GM10266 (cell line): Measurements from ENCODE around the gene MTMR6.
"Not testable (repeated sequence)": the region's sequence is repeated elsewhere in the genome, so short reads cannot be mapped to it uniquely, and the experiment has no call there.

Experiments
- DNase-seq: peaks from one replicate; pipeline ENCODE4 v3.0.0; 2012; ENCODE audit errors: extremely low spot score
- TF ChIP-seq, protein P1 (sequence below): IDR thresholded peaks from 2 replicates; pipeline ENCODE4 v1.5.1; 2012; ENCODE audit warnings: mild to moderate bottlenecking, low read depth; ENCODE audit not compliant: control insufficient read depth, insufficient read depth; ENCODE audit errors: missing control alignments

Gene MTMR6

DNA sequence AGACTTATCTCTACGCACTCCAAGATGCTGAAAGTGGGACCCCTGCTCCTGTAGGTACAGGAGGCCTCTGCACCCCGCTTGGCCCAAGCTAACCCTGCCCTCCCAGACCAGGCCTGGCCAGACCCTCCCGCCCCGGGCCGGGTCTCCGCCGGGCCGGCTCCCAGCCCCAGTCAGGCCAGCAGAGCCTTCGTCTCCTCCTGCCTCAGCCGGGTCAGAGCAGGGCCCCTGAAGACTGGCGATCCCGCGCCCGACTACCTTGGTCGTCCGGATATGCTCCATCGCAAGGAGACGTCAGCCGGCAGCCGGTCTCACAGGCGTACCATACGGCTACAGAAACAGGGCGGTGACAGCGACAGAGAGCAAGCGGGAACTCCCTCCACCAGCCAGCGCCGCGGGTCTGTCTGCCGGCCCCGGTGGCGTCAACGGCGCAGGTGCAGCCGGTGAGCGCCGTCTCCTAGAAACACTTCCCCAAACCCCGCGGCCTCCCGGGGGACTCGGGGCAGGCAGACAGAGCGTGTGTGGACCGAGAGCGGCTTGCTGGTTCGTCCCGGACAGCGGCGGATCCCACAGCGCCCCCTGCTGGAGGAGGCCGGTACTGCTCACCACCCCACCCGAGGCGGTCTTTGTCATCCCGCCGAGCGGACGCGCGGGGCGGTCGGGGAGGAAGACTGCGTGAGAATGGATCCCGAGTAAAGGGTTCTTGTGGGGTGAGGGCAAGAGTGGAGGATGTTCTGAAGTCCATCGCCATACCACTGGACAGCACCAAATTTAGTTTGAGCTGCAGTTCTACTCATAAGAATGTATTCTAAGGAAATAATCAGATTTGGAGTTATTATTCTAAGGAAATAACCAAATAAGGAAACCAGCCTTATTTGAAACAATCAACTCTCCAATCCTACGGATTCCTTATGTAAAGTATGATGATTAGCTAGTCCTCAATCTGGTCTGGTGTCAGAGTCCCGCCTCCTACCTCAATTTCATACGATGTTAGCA lies at the start of gene MTMR6:
TSS of gene MTMR6 (minus strand) at position 520 of the 993 bp plus-strand sequence. CDS start at position 279, 241 bp downstream.
- peak; percentile 93 for DNase-seq
- TF ChIP-seq, protein P1, sequence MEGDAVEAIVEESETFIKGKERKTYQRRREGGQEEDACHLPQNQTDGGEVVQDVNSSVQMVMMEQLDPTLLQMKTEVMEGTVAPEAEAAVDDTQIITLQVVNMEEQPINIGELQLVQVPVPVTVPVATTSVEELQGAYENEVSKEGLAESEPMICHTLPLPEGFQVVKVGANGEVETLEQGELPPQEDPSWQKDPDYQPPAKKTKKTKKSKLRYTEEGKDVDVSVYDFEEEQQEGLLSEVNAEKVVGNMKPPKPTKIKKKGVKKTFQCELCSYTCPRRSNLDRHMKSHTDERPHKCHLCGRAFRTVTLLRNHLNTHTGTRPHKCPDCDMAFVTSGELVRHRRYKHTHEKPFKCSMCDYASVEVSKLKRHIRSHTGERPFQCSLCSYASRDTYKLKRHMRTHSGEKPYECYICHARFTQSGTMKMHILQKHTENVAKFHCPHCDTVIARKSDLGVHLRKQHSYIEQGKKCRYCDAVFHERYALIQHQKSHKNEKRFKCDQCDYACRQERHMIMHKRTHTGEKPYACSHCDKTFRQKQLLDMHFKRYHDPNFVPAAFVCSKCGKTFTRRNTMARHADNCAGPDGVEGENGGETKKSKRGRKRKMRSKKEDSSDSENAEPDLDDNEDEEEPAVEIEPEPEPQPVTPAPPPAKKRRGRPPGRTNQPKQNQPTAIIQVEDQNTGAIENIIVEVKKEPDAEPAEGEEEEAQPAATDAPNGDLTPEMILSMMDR = peak; percentile 97

GRCh38 chr13:25335856-25336255 lies 48.6 kb upstream of the MTMR6 start:
- DNase-seq = no peak
- TF ChIP-seq, protein P1 = no peak

GRCh38 chr13:25330541-25330940 lies 43.3 kb upstream of the MTMR6 start:
- DNase-seq = no peak
- TF ChIP-seq, protein P1 = no peak

GRCh38 chr13:25329706-25330105 lies 42.4 kb upstream of the MTMR6 start:
- TF ChIP-seq, protein P1 = no peak
- DNase-seq = no peak

DNA sequence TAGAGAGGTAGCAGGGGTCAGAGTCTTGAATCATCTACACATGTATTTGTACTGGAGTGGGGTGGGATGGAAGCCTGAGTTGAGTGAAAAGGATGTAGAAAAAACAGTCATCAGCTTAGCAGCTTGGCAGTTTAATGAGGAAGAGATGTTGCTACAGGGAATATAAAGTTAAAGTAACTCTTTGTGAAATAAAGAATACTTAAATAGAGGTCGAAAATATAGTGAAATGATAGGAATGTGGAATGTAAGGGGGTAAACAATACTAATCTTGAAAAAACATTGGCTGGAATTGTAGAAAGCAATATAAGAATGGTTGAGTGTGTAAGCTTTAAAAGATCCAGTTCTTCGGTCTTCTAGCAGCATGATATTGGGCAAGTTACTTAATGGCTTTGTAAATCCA lies 36.8 kb upstream of the MTMR6 start:
- DNase-seq = no peak
- TF ChIP-seq, protein P1 = no peak

DNA sequence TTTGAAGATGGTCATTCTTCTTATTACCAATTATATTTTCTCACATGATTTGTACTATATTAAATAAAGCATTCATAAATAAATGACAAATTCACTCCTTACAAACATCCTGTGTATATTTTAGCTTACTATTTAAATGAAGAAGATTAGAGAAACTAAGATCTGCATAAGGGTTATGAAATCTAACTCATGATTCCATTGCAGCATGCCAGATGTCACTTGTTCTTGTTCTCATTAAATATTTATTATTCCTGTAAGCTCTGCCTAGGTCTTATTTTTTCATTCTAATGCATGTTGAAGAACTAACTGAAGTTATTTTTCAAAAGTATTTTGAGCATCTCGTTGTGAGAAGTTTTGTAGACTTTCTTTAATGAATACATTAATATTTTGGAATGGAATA lies 32.5 kb upstream of the MTMR6 start:
- TF ChIP-seq, protein P1 = no peak
- DNase-seq = no peak

- DNase-seq = not testable (repeated sequence)
Measured at GRCh38 chr13:25318946-25319345, 31.7 kb upstream of the MTMR6 start.
